Loucy (cell line): ENCODE data around the gene TOMM70.

Source experiments
- H2AFZ ChIP-seq: fragments of 200-600 bp; sonication (generic); 2 replicates; pipeline ENCODE4 v1.6.0; 2016; ENCODE audit warnings: antibody characterized with exemption, mild to moderate bottlenecking, low read length, moderate library complexity
- H3F3A ChIP-seq: fragments of 200-600 bp; 2 replicates; pipeline ENCODE4 v1.6.0; 2016; ENCODE audit warnings: antibody characterized with exemption, low read depth, mild to moderate bottlenecking
- H3K27me3 ChIP-seq: fragments of 200-600 bp; sonication (generic); 2 replicates; pipeline ENCODE4 v1.6.1; 2014; ENCODE audit warnings: low read length, mild to moderate bottlenecking; ENCODE audit not compliant: insufficient read depth, poor library complexity, severe bottlenecking
- H3K36me3 ChIP-seq: fragments of 200-600 bp; sonication (generic); 2 replicates; pipeline ENCODE4 v1.6.1; 2016; ENCODE audit warnings: low read length; ENCODE audit not compliant: insufficient read depth
- H3K4me1 ChIP-seq: fragments of 200-600 bp; sonication (generic); 2 replicates; pipeline ENCODE4 v1.5.1; 2014; ENCODE audit warnings: low read length, mild to moderate bottlenecking; ENCODE audit not compliant: insufficient read depth, poor library complexity, severe bottlenecking
- H3K4me2 ChIP-seq: fragments of 200-600 bp; sonication (generic); 2 replicates; pipeline ENCODE4 v1.6.0; 2014; ENCODE audit warnings: antibody characterized with exemption, low read length, low read depth, mild to moderate bottlenecking; ENCODE audit not compliant: poor library complexity, severe bottlenecking
- H3K4me3 ChIP-seq: fragments of 200-600 bp; sonication (generic); 2 replicates; pipeline ENCODE4 v1.5.1; 2014; ENCODE audit warnings: low read length, mild to moderate bottlenecking, mixed read lengths; ENCODE audit not compliant: poor library complexity, severe bottlenecking
- H3K79me2 ChIP-seq: fragments of 200-600 bp; sonication (generic); 2 replicates; pipeline ENCODE4 v1.6.1; 2014; ENCODE audit warnings: low read length; ENCODE audit not compliant: insufficient read depth
- H3K9ac ChIP-seq: fragments of 200-600 bp; sonication (generic); 2 replicates; pipeline ENCODE4 v1.6.0; 2014; ENCODE audit warnings: mild to moderate bottlenecking, low read depth, low read length, moderate library complexity; ENCODE audit not compliant: poor library complexity, severe bottlenecking
- H3K9me2 ChIP-seq: fragments of 200-600 bp; sonication (generic); replicated peaks from 2 replicates; pipeline ENCODE4 v1.6.1; 2016; ENCODE audit warnings: low read depth, low read length, mixed read lengths
- H3K9me3 ChIP-seq: fragments of 200-600 bp; sonication (generic); 2 replicates; pipeline ENCODE4 v1.6.1; 2014; ENCODE audit warnings: mild to moderate bottlenecking, antibody characterized with exemption, low read length, low read depth; ENCODE audit not compliant: insufficient read depth
- H4K20me1 ChIP-seq: fragments of 200-600 bp; sonication (generic); 2 replicates; pipeline ENCODE4 v1.6.0; 2014; ENCODE audit warnings: antibody characterized with exemption, low read length, mild to moderate bottlenecking; ENCODE audit not compliant: insufficient read depth, poor library complexity, severe bottlenecking
- CTCF ChIP-seq: fragments of 200-600 bp; sonication (generic); conservative IDR thresholded peaks from 2 replicates; pipeline ENCODE4 v1.5.1; 2014; ENCODE audit warnings: mild to moderate bottlenecking, antibody characterized with exemption, low read length
- EZH2phosphoT487 ChIP-seq: fragments of 200-600 bp; IDR thresholded peaks from 2 replicates; pipeline ENCODE4 v1.6.1; 2018; ENCODE audit warnings: antibody characterized with exemption, mild to moderate bottlenecking, moderate library complexity, borderline replicate concordance

The TOMM70 gene

DNA sequence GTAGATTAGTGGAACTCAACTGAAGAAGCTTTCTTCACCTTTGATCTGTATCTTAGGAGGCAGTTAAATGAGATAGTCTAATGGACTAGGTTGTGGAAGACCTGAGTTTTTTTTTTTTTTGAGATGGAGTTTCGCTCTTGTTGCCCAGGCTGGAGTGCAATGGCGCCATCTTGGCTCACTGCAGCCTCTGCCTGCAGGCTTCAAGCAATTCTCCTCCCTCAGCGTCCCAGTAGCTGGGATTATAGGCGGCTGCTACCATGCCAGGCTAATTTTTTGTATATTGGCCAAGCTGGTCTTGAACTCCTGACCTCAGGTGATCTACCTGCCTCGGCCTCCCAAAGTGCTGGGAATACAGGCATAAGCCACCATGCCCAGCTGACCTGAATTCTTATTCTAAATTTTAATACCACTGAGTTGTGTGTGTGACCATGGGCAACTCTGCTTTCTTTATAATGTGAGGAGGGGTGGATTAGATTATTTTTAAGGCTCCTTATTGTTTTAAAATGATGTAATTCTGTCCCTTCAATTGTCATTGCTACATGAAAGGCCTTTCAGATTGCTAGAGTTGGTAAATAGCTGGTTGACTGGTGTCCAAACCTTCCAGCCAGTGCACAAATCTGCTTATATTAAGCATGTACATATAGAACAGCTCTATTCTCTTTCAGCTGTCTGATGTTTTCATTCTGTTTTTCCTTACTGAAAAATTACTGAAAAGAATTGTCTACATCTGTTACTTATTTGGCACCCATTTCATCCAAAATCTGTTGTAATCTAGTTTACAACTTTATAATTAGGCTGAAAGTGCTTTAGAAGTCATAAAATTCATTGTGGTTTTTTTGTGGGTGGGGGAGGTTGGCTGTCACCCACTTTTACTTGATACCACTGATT, 2.7 kb upstream of the TOMM70 start:
- Histone ChIP-seq H3K4me3 (peak overlapping the region; percentile 89), H4K20me1 (peaks cover 25% of the 10 kb centered on the region), H3K79me2 (peaks cover 86% of the 10 kb centered on the region), H3K9me2 (no peaks in the 10 kb centered on the region), H3K4me2 (peak overlapping the region; percentile 78), H3K36me3 (no peaks in the 10 kb centered on the region), H3K4me1 (peaks cover 35% of the 10 kb centered on the region), H3K9ac (peak overlapping the region; percentile 95), H3K9me3 (peaks cover 17% of the 10 kb centered on the region; the same call in 1 of the 2 replicates), H3F3A (no peaks in the 10 kb centered on the region), H2AFZ (no peak overlapping the region), H3K27me3 (no peaks in the 10 kb centered on the region)
- TF ChIP-seq EZH2phosphoT487 (no peak), CTCF (peak; percentile 35)

GRCh38 chr3:100402891-100403290, 2.0 kb upstream of the TOMM70 start:
- Histone ChIP-seq H3K9ac (peak overlapping the region; percentile 95), H3K36me3 (no peaks in the 10 kb centered on the region), H4K20me1 (peaks cover 30% of the 10 kb centered on the region), H3K79me2 (peaks cover 86% of the 10 kb centered on the region), H3K9me3 (peaks cover 16% of the 10 kb centered on the region; the same call in 1 of the 2 replicates), H3K4me1 (peaks cover 39% of the 10 kb centered on the region), H3K27me3 (no peaks in the 10 kb centered on the region), H3F3A (no peaks in the 10 kb centered on the region), H3K9me2 (no peaks in the 10 kb centered on the region), H2AFZ (no peak overlapping the region), H3K4me3 (peak overlapping the region; percentile 89), H3K4me2 (peak overlapping the region; percentile 78)
- TF ChIP-seq EZH2phosphoT487 (no peak), CTCF (no peak)

GRCh38 chr3:100402256-100402655, 1.4 kb upstream of the TOMM70 start:
- Histone ChIP-seq H3K79me2 (peaks cover 86% of the 10 kb centered on the region), H3K4me1 (peaks cover 40% of the 10 kb centered on the region), H4K20me1 (peaks cover 33% of the 10 kb centered on the region), H3K27me3 (no peaks in the 10 kb centered on the region), H3K4me3 (peak overlapping the region; percentile 89), H3K9ac (peak overlapping the region; percentile 95), H3K4me2 (peak overlapping the region; percentile 78), H3K36me3 (no peaks in the 10 kb centered on the region), H3K9me2 (no peaks in the 10 kb centered on the region), H3F3A (no peaks in the 10 kb centered on the region), H2AFZ (no peak overlapping the region), H3K9me3 (peaks cover 10% of the 10 kb centered on the region; the same call in 1 of the 2 replicates)
- TF ChIP-seq EZH2phosphoT487 (no peak), CTCF (no peak)
